ENCODE data around the gene TEX264. TPM values are rescaled to one million over a fixed set of nuclear protein-coding genes. Genes with fewer than 3 reads are reported as not detected.

The TEX264 gene
- total RNA-seq, 1 donor from 2014 or later = 43.5 TPM

DNA sequence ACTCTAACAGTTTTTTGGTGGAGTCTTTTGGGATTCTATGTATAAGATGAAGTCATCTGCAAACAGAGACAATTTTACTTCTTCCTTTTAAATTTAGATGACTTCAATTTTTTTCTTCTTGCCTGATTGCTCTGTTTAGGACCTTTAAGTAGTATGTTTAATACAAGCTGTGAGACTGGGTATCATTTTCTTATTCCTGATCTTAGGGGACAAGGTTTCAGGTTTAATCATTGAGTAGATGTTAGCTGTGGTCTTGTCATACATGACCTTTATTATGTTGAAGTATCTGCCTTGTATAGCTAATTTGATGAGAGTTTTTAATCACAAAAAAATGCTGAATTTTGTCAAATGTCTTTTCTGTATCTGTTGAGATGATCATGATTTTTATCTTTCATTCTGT, 56.4 kb downstream of the TEX264 start:
- intact Hi-C loops (cut with DNase I) = no loop called here

DNA sequence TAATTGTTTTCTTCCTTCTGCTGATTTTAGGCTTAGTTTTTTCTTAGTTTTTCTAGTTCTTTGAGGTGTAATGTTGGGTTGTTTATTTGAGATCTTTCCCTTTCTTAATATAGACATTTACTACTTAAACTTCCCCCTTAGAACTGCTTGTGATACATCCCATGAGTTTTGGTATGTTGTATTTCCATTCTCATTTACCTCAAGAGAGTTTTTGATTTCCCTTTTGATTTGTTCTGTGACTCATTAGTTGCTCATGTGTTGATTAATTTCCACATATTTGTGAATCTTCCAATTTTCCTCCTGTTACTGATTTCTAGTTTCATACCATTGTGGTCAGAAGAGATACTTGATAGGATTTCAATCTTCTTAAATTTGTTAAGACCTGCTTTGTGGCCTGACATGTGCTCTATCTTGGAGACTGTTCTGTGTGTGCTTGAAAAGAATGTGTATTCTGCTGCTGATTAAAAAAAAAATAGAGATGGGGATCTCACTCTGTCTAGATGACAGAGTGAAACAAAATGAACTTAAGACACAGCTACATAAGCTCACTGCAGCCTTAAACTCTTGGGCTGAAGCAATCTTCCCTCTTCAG, 58.1 kb downstream of the TEX264 start:
- no peak overlapping the region for H3K27ac ChIP-seq
- H3K9me3 ChIP-seq = no peaks in the 10 kb centered on the region
- no peak overlapping the region for H3K4me3 ChIP-seq
- ATAC-seq = no peak
- DNase-seq = no peak
- no peaks in the 10 kb centered on the region for H3K27me3 ChIP-seq (ENCODE audit: low read depth)
- no peaks in the 10 kb centered on the region for H3K4me1 ChIP-seq
- intact Hi-C loops (cut with DNase I) = no loop called here
- H3K36me3 ChIP-seq = no peaks in the 10 kb centered on the region
- TF ChIP-seq, protein P1, sequence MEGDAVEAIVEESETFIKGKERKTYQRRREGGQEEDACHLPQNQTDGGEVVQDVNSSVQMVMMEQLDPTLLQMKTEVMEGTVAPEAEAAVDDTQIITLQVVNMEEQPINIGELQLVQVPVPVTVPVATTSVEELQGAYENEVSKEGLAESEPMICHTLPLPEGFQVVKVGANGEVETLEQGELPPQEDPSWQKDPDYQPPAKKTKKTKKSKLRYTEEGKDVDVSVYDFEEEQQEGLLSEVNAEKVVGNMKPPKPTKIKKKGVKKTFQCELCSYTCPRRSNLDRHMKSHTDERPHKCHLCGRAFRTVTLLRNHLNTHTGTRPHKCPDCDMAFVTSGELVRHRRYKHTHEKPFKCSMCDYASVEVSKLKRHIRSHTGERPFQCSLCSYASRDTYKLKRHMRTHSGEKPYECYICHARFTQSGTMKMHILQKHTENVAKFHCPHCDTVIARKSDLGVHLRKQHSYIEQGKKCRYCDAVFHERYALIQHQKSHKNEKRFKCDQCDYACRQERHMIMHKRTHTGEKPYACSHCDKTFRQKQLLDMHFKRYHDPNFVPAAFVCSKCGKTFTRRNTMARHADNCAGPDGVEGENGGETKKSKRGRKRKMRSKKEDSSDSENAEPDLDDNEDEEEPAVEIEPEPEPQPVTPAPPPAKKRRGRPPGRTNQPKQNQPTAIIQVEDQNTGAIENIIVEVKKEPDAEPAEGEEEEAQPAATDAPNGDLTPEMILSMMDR (IDR thresholded peaks at IDR 0.05) = no peak

More for the DNA sequence above, 56.4 kb downstream of the TEX264 start:
- H3K27me3 ChIP-seq (ENCODE audit: low read depth) = no peaks in the 10 kb centered on the region
- ATAC-seq (no peak), DNase-seq (no peak)
- no peak overlapping the region for H3K27ac ChIP-seq
- no peaks in the 10 kb centered on the region for H3K9me3 ChIP-seq
- H3K36me3 ChIP-seq = no peaks in the 10 kb centered on the region
- TF ChIP-seq, protein P1 (IDR thresholded peaks at IDR 0.05) = no peak
- no peak overlapping the region for H3K4me3 ChIP-seq
- no peaks in the 10 kb centered on the region for H3K4me1 ChIP-seq

DNA sequence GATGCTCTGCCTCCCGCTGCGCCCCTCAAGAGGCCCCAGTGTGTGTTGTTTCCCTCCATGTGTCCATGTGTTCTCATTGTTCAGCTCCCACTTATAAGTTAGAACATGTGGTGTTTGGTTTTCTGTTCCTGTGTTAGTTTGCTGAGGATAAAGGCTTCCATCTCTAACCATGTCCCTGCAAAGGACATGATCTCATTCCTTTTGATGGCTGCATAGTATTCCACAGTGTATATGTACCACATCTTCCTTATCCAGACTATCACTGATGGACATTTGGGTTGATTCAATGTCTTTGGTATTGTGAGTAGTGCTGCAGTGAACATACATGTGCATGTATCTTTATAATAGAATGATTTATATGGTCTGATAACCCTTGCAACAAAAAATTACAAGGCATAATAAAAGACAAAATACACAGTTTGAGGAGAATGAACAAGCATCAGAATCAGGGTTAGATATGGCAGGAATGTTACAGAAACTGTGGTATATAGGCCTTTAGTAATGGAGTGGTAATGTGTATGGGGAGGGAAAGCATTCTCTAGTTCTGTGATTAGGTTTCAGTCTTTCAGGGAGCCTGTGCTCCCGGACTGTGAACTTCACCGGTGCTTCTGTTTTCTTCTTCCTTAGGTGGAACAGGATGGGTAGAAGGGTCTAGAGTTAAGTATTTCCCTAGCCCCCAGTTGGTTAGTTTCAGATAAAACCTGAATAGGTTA, 63.0 kb downstream of the TEX264 start:
- TF ChIP-seq, protein P1 (IDR thresholded peaks at IDR 0.05) = no peak
- no peak for DNase-seq

DNA sequence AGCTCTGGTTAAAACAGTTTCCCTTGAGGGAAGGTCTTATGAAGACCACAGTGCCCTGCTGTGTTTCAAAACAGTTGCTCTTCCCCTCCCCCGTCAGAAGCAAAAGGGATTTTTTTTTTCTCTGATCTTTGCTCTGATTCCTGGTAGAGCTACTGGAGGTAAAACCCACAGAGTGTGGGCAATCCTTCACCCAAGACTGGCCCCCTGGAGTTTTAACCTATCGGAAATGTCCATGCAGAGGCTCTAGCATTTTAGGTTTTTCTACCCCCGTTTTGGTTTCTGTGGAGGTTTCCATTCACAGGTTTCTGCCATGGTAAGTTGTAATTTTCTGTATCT, 63.5 kb downstream of the TEX264 start:
- Histone ChIP-seq H3K27ac (no peak overlapping the region), H3K4me3 (no peak overlapping the region), H3K4me1 (no peaks in the 10 kb centered on the region), H3K36me3 (no peaks in the 10 kb centered on the region), H3K9me3 (no peaks in the 10 kb centered on the region), H3K27me3 (ENCODE audit: low read depth) (peaks cover 3% of the 10 kb centered on the region)
- ATAC-seq (no peak), DNase-seq (no peak)
- TF ChIP-seq, protein P1 (IDR thresholded peaks at IDR 0.05) = no peak
- intact Hi-C loops (cut with DNase I) = no loop called here

More for the DNA sequence above, 63.0 kb downstream of the TEX264 start:
- Histone ChIP-seq H3K36me3 (no peaks in the 10 kb centered on the region), H3K4me3 (no peak overlapping the region), H3K4me1 (no peaks in the 10 kb centered on the region), H3K9me3 (no peaks in the 10 kb centered on the region), H3K27ac (no peak overlapping the region), H3K27me3 (ENCODE audit: low read depth) (peaks cover 3% of the 10 kb centered on the region)
- ATAC-seq = no peak
- intact Hi-C loops (cut with DNase I) = no loop called here

DNA sequence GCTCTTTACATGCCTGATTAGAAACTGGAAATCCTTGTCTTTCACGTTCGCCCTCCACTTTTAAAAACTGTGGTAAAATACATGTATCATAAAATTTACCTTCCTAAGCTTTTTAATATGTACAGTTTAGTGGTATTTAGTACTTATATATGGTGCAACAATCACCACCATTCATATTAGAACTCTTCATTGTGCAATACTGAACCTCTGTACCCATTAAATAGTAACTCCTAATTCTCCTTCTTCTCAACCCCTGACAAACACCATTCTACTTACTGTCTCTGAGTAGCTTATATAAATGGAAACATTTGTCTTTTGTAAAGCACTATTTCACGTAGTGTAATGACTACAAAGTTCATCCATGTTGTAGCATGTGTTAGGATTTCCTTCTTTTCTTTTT, 64.0 kb downstream of the TEX264 start:
- H3K4me3 ChIP-seq = no peak overlapping the region
- intact Hi-C loops (cut with DNase I) = no loop called here
- no peaks in the 10 kb centered on the region for H3K4me1 ChIP-seq
- DNase-seq (no peak), ATAC-seq (no peak)
- TF ChIP-seq, protein P1 (IDR thresholded peaks at IDR 0.05) = no peak
- H3K36me3 ChIP-seq = no peaks in the 10 kb centered on the region
- no peaks in the 10 kb centered on the region for H3K9me3 ChIP-seq
- no peak overlapping the region for H3K27ac ChIP-seq
- peaks cover 3% of the 10 kb centered on the region for H3K27me3 ChIP-seq (ENCODE audit: low read depth)

All from lower lobe of right lung (tissue), 2 donors.